Heart right ventricle (tissue), 16 donors: Measurements from ENCODE around the gene TSPOAP1. TPM values are rescaled to one million over a fixed set of nuclear protein-coding genes. Genes with fewer than 3 reads are reported as not detected.

Source experiments
- ATAC-seq, 8 donors: fragments of 200-7000 bp; cut with Tn5 transposase; one replicate each; pipeline ENCODE4 v1.9.1; 2020; ENCODE audit warnings: mild to moderate bottlenecking in 8 of 8, moderate library complexity in 8 of 8, moderate number of reproducible peaks in 1 of 8
- DNase-seq, 2 donors: peaks; one replicate each; pipeline ENCODE4 v3.0.0-alpha.2; 2020
- H3K27ac ChIP-seq, 10 donors: fragments of 200-600 bp; sonication (generic) in 2 of 10; one replicate each; pipeline versions ENCODE4 v1.5.0 to v1.8.0; 2020 to 2022; ENCODE audit warnings: mild to moderate bottlenecking in 3 of 10
- H3K27me3 ChIP-seq, 7 donors: fragments of 200-600 bp; one replicate each; pipeline ENCODE4 v1.8.0; 2021 to 2022; ENCODE audit warnings: mild to moderate bottlenecking in 2 of 7
- H3K36me3 ChIP-seq, 9 donors: fragments of 200-600 bp; sonication (generic) in 1 of 9; one replicate each; pipeline versions ENCODE4 v1.5.0 to v1.8.0; 2020 to 2022; ENCODE audit warnings: mild to moderate bottlenecking in 2 of 9
- H3K4me1 ChIP-seq, 9 donors: fragments of 200-600 bp; sonication (generic) in 1 of 9; one replicate each; pipeline versions ENCODE4 v1.5.0 to v1.8.0; 2020 to 2022; ENCODE audit warnings: mild to moderate bottlenecking in 4 of 9
- H3K4me3 ChIP-seq, 10 donors: fragments of 200-600 bp; sonication (generic) in 2 of 10; one replicate each; pipeline versions ENCODE4 v1.5.0 to v1.8.0; 2020 to 2022; ENCODE audit warnings: mild to moderate bottlenecking in 7 of 10, moderate library complexity in 2 of 10
- H3K9me3 ChIP-seq, 11 donors: fragments of 200-600 bp in 10 of 11; sonication (generic) in 2 of 11; one replicate each; pipeline versions ENCODE4 v1.5.0 to v1.8.0; 2013 to 2022; ENCODE audit warnings: mild to moderate bottlenecking in 2 of 11, control low read depth in 1 of 11, moderate library complexity in 1 of 11
- CTCF ChIP-seq, 9 donors: fragments of 200-600 bp; sonication (generic) in 2 of 9; IDR thresholded peaks; one replicate each; pipeline versions ENCODE4 v1.5.0 to v1.8.0; 2021 to 2022; ENCODE audit warnings: antibody characterized with exemption in 9 of 9, mild to moderate bottlenecking in 5 of 9, moderate library complexity in 1 of 9
- WGBS, 2 donors: extraction: QIAGEN DNeasy Blood & Tissue Kit; methylation state at CpG; one replicate each; pipeline ENCODE4 v1.1.7; 2013; ENCODE audit warnings: inconsistent platforms in 1 of 2; 5-methylcytosine and 5-hydroxymethylcytosine counted together
- intact Hi-C, 10 donors: fragments of 100-400 bp; cut with DNase I; formaldehyde crosslinking; loops; one replicate each; pipeline versions ENCODE4 v1.11.1 to v1.14.2; 2022
- polyA plus RNA-seq, 2 donors: library from polyadenylated mRNA; stranded (reverse); fragments of 200-250 nt; gene quantifications; one replicate each; pipeline ENCODE4 v1.2.3, GENCODE V29; 2013
- total RNA-seq, 10 donors: library from RNA; stranded (reverse); fragmentation: NEBNext Ultra II Directional in 3 of 10; extraction: Animal tissue kit (Norgen Biotek cat#: 25700) in 3 of 10; gene quantifications; one replicate each; pipeline versions ENCODE4 v1.2.1 to v1.2.4, GENCODE V29; 2021 to 2023
- donor health status: Arrhythmogenic right ventricular cardiomyopathy.
- donor health status: ischemic (EF 13 %, LVEDD 7.1; RV severe dilation, severe dysfunction).
- donor health status: healthy with polysubstance abuse.
- donor health status: DM: no; HTN: yes; CAD: no.
- donor health status: DM: no; HTN: no; CAD: no.
- donor health status: ischemic (EF 25% LVEDD 6.9; RV normal size, moderate dysfunction).
- donor health status: ischemic (EF 25% LVEDD 5.7; RV mildly dilated, moderate dysfunction).
- donor health status: healthy.
- donor health status: DM: yes; HTN: yes; CAD: no.
- donor health status: Ischemic cardiomyopathy.
- donor health status: ischemic (EF 35%, LVEDD 5.7; RV mildly dilated, moderate dysfunction).
- donor health status: nonischemic (EF 11% LVEDD 7.7; RV severe dilation, severe dysfunction).
- donor health status: DM: yes; HTN: yes; CAD: no.
- donor health status: PGD.
- donor health status: ischemic (EF 29% LVEDD 5.4; RV normal size, mild dysfunction).
- donor health status: nonischemic (EF 23%, LVEDD 6.1; RV moderate dilation, normal function).

TSPOAP1 gene
- total and polyA plus RNA-seq, 12 donors: 1.6 to 35.6 (median 12.4) TPM

- no peaks in the 10 kb centered on the region for H3K36me3 ChIP-seq
- H3K9me3 ChIP-seq: no peaks in the 10 kb centered on the region
- H3K27ac ChIP-seq: no peak overlapping the region
- DNase-seq: no peak
- no peak overlapping the region for H3K4me3 ChIP-seq
- no peak for ATAC-seq
- H3K4me1 ChIP-seq: peaks cover 0 to 5% (median 0%) of the 10 kb centered on the region in 9 donors
- peaks cover 0 to 46% (median 20%) of the 10 kb centered on the region in 7 donors for H3K27me3 ChIP-seq
- TF ChIP-seq CTCF (IDR thresholded peaks at IDR 0.05): no peak
- intact Hi-C loops: no loop called here
- 75 to 84% methylated on average over 9 of the region's 9 CpGs for WGBS, 2 donors
Observed at GRCh38 chr17:58269557-58270291, 58.9 kb downstream of the TSPOAP1 start.

GRCh38 chr17:58268774-58269556 is 59.6 kb downstream of the TSPOAP1 start:
- 70 to 74% methylated on average over 6 of the region's 6 CpGs for WGBS, 2 donors
- intact Hi-C loops: no loop called here
- DNase-seq: no peak
- Histone ChIP-seq H3K36me3 (no peaks in the 10 kb centered on the region), H3K27me3 (peaks cover 0 to 53% (median 27%) of the 10 kb centered on the region in 7 donors), H3K9me3 (no peaks in the 10 kb centered on the region), H3K4me3 (no peak overlapping the region), H3K4me1 (peaks cover 0 to 5% (median 0%) of the 10 kb centered on the region in 9 donors), H3K27ac (no peak overlapping the region)
- no peak for TF ChIP-seq CTCF (IDR thresholded peaks at IDR 0.05)
- ATAC-seq: no peak

- H3K27ac ChIP-seq: no peak overlapping the region
- no peak overlapping the region for H3K4me3 ChIP-seq
- H3K36me3 ChIP-seq: no peaks in the 10 kb centered on the region
- intact Hi-C loops: no loop called here
- H3K4me1 ChIP-seq: peaks cover 0 to 3% (median 0%) of the 10 kb centered on the region in 9 donors
- WGBS, 2 donors: 81 to 91% methylated on average over 12 of the region's 12 CpGs
- peaks cover 6 to 55% (median 34%) of the 10 kb centered on the region in 7 donors for H3K27me3 ChIP-seq
- no peak for DNase-seq
- no peaks in the 10 kb centered on the region for H3K9me3 ChIP-seq
- no peak for ATAC-seq
- no peak for TF ChIP-seq CTCF (IDR thresholded peaks at IDR 0.05)
Observed at GRCh38 chr17:58268326-58268725, 60.3 kb downstream of the TSPOAP1 start.

GRCh38 chr17:58267347-58268324 is 61.0 kb downstream of the TSPOAP1 start:
- H3K4me3 ChIP-seq: no peak overlapping the region
- H3K27me3 ChIP-seq: peaks cover 7 to 55% (median 41%) of the 10 kb centered on the region in 7 donors
- H3K9me3 ChIP-seq: no peaks in the 10 kb centered on the region
- no peak for ATAC-seq
- intact Hi-C loops: no loop called here
- no peaks in the 10 kb centered on the region for H3K36me3 ChIP-seq
- 71 to 77% methylated on average over 22 of the region's 22 CpGs for WGBS, 2 donors
- H3K4me1 ChIP-seq: no peaks in the 10 kb centered on the region
- no peak overlapping the region for H3K27ac ChIP-seq
- no peak for TF ChIP-seq CTCF (IDR thresholded peaks at IDR 0.05)
- DNase-seq: no peak
